Activated CD8-positive, alpha-beta T cell treated with anti-CD3 and anti-CD28 coated beads, Interleukin-2, amount 10 ng/mL, durations not matched to agents 7 days and 5 days (primary cell): ENCODE data around the gene SLC26A4. TPM values are rescaled to one million over a fixed set of nuclear protein-coding genes. Genes with fewer than 3 reads are reported as not detected.

Experiments used
- ATAC-seq: fragments of 150-1000 bp; cut with Tn5 transposase; one replicate; pipeline ENCODE4 v1.10.0; 2021; ENCODE audit warnings: moderate library complexity
- CTCF ChIA-PET: fragments of 350-600 bp; sonication (Branson Sonifier 250); formaldehyde crosslinking; loops from one replicate; lab custom pipeline; 2021; ENCODE audit warnings: antibody characterized with exemption; lab: Charles Lee
- POLR2A ChIA-PET: fragments of 350-600 bp; sonication (Branson Sonifier 250); formaldehyde crosslinking; loops from one replicate; lab custom pipeline; 2021; ENCODE audit warnings: antibody characterized with exemption; lab: Charles Lee
- DNase-seq: peaks from one replicate; pipeline ENCODE4 v3.0.0-alpha.2; 2020
- H3K27ac Mint-ChIP-seq: one replicate; pipeline ENCODE4 v1.8.0; 2021; ENCODE audit warnings: mild to moderate bottlenecking, mixed read lengths
- H3K27me3 Mint-ChIP-seq: one replicate; pipeline ENCODE4 v1.8.0; 2021; ENCODE audit warnings: low read depth, mixed read lengths
- H3K36me3 Mint-ChIP-seq: one replicate; pipeline ENCODE4 v1.8.0; 2021; ENCODE audit warnings: low read depth, mixed read lengths
- H3K4me1 Mint-ChIP-seq: one replicate; pipeline ENCODE4 v1.8.0; 2021; ENCODE audit warnings: low read depth, mixed read lengths
- H3K4me3 Mint-ChIP-seq: one replicate; pipeline ENCODE4 v1.8.0; 2021; ENCODE audit warnings: mild to moderate bottlenecking, mixed read lengths
- H3K9me3 Mint-ChIP-seq: one replicate; pipeline ENCODE4 v1.8.0; 2022; ENCODE audit warnings: mixed read lengths; ENCODE audit not compliant: insufficient read depth
- total RNA-seq, 2 experiments: library from RNA; stranded (reverse); gene quantifications; one replicate each; pipeline ENCODE4 v1.2.3, GENCODE V29; 2021

SLC26A4 gene
- total RNA-seq, 2 experiments from 2014 or later, result 0.94 to 1.1 TPM

GRCh38 chr7:107686816-107687387, 26.3 kb downstream of the SLC26A4 start:
- DNase-seq (no peak), ATAC-seq (no peak)
- Mint-ChIP-seq H3K9me3 (no peaks in the 10 kb centered on the region), H3K4me3 (no peak overlapping the region), H3K36me3 (no peaks in the 10 kb centered on the region), H3K27me3 (no peaks in the 10 kb centered on the region), H3K4me1 (peaks cover 5% of the 10 kb centered on the region), H3K27ac (no peak overlapping the region)
- CTCF ChIA-PET, result no interaction called here
- POLR2A ChIA-PET, result no interaction called here

DNA sequence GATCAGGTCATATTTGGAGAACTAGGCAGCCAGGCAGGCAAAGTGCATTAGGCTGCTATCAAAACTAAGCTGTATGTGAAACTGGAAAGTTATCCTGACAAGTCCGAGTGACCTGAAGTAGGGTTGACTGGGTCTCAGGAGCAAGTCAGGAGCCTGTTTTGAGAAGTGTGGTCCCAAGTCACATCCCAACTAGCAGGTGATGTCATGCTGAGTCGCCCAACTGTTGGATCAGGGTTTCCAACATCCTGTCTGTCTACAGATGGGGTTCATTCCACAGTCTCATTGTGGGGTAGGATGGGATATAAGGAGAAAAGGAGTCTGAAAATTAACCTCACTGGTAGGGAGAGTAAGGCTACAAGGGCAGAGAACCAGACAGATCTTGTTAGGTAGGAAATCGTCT, 27.0 kb downstream of the SLC26A4 start:
- CTCF ChIA-PET, result no interaction called here
- Mint-ChIP-seq H3K36me3 (no peaks in the 10 kb centered on the region), H3K27ac (no peak overlapping the region)

DNA sequence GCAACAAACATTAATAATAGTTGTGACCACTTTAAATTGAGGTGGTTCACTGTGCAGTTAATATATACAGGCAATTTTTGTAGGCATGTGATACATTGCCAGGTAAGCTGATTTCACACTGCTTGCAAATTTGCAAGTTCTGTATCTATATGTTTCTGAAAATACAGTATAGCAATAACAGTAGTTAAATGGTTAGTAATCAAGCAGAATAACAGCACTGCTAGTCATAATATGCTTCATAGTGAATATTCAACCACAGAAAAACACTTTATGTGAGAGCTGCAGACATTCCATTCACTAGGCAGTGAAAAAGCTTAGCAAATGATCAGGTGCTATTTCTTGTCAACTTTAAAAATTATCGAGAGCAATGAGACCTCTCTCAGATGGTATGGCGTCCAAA, 28.9 kb downstream of the SLC26A4 start:
- DNase-seq, result no peak
- H3K9me3 Mint-ChIP-seq, result no peaks in the 10 kb centered on the region
- CTCF ChIA-PET, result no interaction called here
- H3K27ac Mint-ChIP-seq, result no peak overlapping the region
- H3K4me3 Mint-ChIP-seq, result no peak overlapping the region
- H3K27me3 Mint-ChIP-seq, result peaks cover 6% of the 10 kb centered on the region
- H3K4me1 Mint-ChIP-seq, result peaks cover 5% of the 10 kb centered on the region
- no peaks in the 10 kb centered on the region for H3K36me3 Mint-ChIP-seq
- POLR2A ChIA-PET, result no interaction called here
- no peak for ATAC-seq

More for the DNA sequence above, 27.0 kb downstream of the SLC26A4 start:
- POLR2A ChIA-PET, result no interaction called here
- DNase-seq (no peak), ATAC-seq (no peak)
- H3K27me3 Mint-ChIP-seq, result peaks cover 1% of the 10 kb centered on the region
- H3K9me3 Mint-ChIP-seq, result no peaks in the 10 kb centered on the region
- no peak overlapping the region for H3K4me3 Mint-ChIP-seq
- H3K4me1 Mint-ChIP-seq, result peaks cover 5% of the 10 kb centered on the region

DNA sequence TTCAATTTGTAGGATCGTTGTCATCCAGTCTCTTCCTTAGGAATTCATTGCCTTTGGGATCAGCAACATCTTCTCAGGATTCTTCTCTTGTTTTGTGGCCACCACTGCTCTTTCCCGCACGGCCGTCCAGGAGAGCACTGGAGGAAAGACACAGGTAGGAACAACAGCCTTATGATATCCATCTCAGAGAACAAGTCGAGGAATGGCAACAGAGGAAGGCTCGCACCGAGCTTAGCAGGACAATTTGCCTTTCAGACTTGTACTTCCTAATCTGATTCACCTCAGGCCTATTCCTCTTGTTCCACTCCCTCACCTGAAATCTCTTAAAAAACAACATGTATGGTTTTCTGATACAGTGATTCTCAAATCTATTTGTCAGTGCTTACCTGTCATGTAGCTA, 29.5 kb downstream of the SLC26A4 start:
- ATAC-seq (no peak), DNase-seq (no peak)
- Mint-ChIP-seq H3K9me3 (no peaks in the 10 kb centered on the region), H3K4me3 (no peak overlapping the region), H3K27ac (no peak overlapping the region), H3K36me3 (no peaks in the 10 kb centered on the region), H3K27me3 (peaks cover 6% of the 10 kb centered on the region), H3K4me1 (peaks cover 5% of the 10 kb centered on the region)
- CTCF ChIA-PET, result no interaction called here
- POLR2A ChIA-PET, result no interaction called here

- ChIA-PET CTCF (no interaction called here), POLR2A (no interaction called here)
- no peaks in the 10 kb centered on the region for H3K36me3 Mint-ChIP-seq
- H3K4me1 Mint-ChIP-seq, result peaks cover 3% of the 10 kb centered on the region
- no peak for ATAC-seq
- H3K27me3 Mint-ChIP-seq, result peaks cover 6% of the 10 kb centered on the region
- no peak overlapping the region for H3K27ac Mint-ChIP-seq
- H3K9me3 Mint-ChIP-seq, result no peaks in the 10 kb centered on the region
- no peak for DNase-seq
- no peak overlapping the region for H3K4me3 Mint-ChIP-seq
Measured at GRCh38 chr7:107690611-107691010, 30.0 kb downstream of the SLC26A4 start.

DNA sequence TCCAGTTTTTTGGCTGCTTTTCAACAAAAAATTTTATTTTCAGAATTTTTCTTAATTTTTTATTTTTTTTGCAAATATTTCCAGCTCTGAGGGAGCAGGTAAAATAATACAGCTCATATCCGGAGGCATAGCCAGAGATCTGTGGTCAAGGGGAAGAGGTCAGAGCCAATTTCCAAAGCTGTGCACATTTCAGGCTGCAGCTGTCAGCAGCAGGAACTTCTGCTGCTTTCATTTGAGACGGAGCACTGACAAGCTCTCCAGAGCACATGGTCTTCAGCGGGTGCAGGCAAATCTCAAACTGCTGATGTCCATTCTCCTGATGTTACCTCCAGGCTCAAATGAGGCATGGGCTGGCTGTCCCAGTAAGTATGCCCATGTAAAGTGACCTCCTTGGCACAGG, 31.1 kb downstream of the SLC26A4 start:
- POLR2A ChIA-PET, result no interaction called here
- no peaks in the 10 kb centered on the region for H3K9me3 Mint-ChIP-seq
- H3K36me3 Mint-ChIP-seq, result no peaks in the 10 kb centered on the region

DNA sequence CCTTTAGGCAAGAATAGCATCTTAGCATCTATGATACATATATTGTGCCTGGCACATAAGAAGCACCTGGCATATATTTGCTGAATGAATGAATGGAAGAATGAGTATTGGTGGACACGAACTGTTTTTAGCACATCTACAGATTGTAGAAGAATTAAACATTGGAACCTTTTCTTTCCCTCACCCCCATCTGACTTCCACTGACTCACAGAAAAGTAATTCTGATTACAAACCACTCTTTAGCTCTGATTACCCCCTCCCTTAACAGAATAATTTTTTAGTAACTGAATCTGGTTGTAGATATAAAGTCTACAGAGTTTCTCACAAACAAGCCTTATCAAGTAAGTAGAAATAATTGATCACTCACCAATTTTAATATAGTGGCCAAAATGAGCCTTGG, 31.9 kb downstream of the SLC26A4 start:
- Mint-ChIP-seq H3K27me3 (peaks cover 6% of the 10 kb centered on the region), H3K4me3 (no peak overlapping the region), H3K9me3 (no peaks in the 10 kb centered on the region), H3K27ac (no peak overlapping the region), H3K4me1 (no peaks in the 10 kb centered on the region), H3K36me3 (no peaks in the 10 kb centered on the region)
- CTCF ChIA-PET, result no interaction called here
- no peak for ATAC-seq
- DNase-seq, result no peak
- POLR2A ChIA-PET, result no interaction called here

More for the DNA sequence above, 31.1 kb downstream of the SLC26A4 start:
- no peak overlapping the region for H3K4me3 Mint-ChIP-seq
- H3K27me3 Mint-ChIP-seq, result peaks cover 6% of the 10 kb centered on the region
- H3K27ac Mint-ChIP-seq, result no peak overlapping the region
- CTCF ChIA-PET, result no interaction called here
- DNase-seq (no peak), ATAC-seq (no peak)
- H3K4me1 Mint-ChIP-seq, result peaks cover 3% of the 10 kb centered on the region

DNA sequence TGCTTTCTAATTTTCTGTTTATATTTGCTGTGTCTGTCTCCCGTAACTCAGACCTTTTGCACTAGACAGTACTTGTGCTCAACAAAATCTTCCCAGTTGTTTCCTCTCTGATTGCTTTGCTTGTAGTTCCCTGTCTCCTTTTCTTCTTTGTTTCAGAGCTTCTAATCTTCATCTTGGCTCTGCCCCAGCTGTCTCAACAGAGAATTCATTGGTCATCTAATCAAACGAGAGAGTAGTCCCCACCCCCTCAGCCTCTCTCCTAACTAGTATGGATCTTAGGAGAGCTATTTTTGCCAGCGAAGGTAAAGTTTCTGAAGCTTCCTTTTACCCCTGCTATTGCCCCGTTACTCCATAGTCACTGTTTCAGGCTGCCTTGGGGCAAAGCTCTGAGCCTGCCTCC, 32.8 kb downstream of the SLC26A4 start:
- Mint-ChIP-seq H3K36me3 (no peaks in the 10 kb centered on the region), H3K4me1 (no peaks in the 10 kb centered on the region), H3K4me3 (no peak overlapping the region), H3K27ac (no peak overlapping the region), H3K27me3 (peaks cover 6% of the 10 kb centered on the region), H3K9me3 (no peaks in the 10 kb centered on the region)
- POLR2A ChIA-PET, result no interaction called here
- ATAC-seq (no peak), DNase-seq (no peak)
- CTCF ChIA-PET, result no interaction called here

GRCh38 chr7:107694386-107694785, 33.8 kb downstream of the SLC26A4 start:
- DNase-seq (no peak), ATAC-seq (no peak)
- Mint-ChIP-seq H3K36me3 (no peaks in the 10 kb centered on the region), H3K4me3 (no peak overlapping the region), H3K27me3 (peaks cover 6% of the 10 kb centered on the region), H3K27ac (no peak overlapping the region), H3K9me3 (no peaks in the 10 kb centered on the region), H3K4me1 (no peaks in the 10 kb centered on the region)
- POLR2A ChIA-PET, result interaction anchor here (0.5 kb wide), 1 partner anchor 400 kb away, joined by 3 read pairs; no protein-coding TSS in a partner anchor
- CTCF ChIA-PET, result no interaction called here

GRCh38 chr7:107696330-107696946, 35.8 kb downstream of the SLC26A4 start:
- no peaks in the 10 kb centered on the region for H3K9me3 Mint-ChIP-seq
- POLR2A ChIA-PET, result no interaction called here
- DNase-seq (no peak), ATAC-seq (no peak)
- H3K4me3 Mint-ChIP-seq, result no peak overlapping the region
- no peaks in the 10 kb centered on the region for H3K36me3 Mint-ChIP-seq
- H3K4me1 Mint-ChIP-seq, result no peaks in the 10 kb centered on the region
- CTCF ChIA-PET, result interaction anchor here (0.8 to 1.3 kb wide), 3 partner anchors 35 to 184 kb away, joined by 3 read pairs; no protein-coding TSS in a partner anchor
- no peak overlapping the region for H3K27ac Mint-ChIP-seq
- peaks cover 6% of the 10 kb centered on the region for H3K27me3 Mint-ChIP-seq

DNA sequence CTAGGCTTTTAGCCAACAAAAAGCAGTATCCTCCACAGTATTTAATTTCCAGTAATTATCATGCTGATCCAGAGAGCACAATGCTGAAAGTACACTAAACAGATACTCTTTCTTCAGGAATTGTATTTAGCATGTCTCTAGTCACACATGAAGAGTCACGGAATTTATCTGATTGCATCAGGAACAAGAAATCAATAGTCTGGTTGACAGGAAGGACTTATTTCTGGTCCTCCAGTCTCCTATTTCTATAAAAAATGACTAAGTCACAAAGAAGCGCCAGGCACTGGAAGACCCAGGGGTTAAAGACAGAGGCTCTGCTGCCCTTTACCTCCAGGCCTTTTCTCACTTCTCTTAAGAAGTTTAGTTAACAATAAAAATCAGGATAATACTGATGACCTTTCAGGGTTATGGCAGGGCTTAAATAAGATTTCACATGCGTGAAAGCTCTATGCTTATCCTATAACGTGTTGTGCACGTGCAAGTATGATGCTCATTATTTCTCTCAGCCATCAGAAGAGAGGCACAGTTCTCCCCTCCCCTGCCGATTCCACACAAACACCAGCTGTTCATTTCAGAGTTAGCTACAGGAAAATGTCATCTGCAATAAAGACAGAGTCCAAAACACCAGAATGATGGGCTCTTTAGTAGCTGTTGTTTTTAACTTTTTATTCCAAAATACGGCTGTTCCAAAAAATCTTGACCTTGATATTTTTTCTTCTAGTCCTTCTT, 36.9 kb downstream of the SLC26A4 start:
- no peak for ATAC-seq
- ChIA-PET CTCF (interaction anchor here (1.2 kb wide), 1 partner anchor 16 kb away, joined by 3 read pairs; no protein-coding TSS in a partner anchor), POLR2A (no interaction called here)
- Mint-ChIP-seq H3K4me3 (no peak overlapping the region), H3K27me3 (peaks cover 4% of the 10 kb centered on the region), H3K27ac (no peak overlapping the region), H3K9me3 (no peaks in the 10 kb centered on the region), H3K4me1 (no peaks in the 10 kb centered on the region), H3K36me3 (no peaks in the 10 kb centered on the region)
- DNase-seq, result no peak

DNA sequence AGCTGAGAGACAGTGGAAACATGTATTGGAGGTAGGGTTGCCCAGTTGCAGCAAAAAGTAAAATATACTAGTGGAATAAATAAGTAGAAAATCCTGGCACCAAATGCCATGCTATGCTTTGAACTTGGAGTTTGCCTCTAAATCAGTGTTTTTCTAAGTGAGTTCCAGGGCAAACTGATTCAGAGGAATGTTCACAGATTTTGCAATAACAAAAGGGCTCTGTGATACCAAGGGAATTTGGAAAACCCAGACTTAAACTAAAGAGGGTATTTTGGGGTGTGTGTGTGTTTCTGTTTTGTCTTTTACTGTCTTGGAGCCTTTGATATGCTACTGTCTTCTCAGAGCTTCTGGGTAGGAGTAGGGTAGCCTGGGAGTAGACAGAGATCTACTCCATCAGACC, 39.9 kb downstream of the SLC26A4 start:
- Mint-ChIP-seq H3K36me3 (no peaks in the 10 kb centered on the region), H3K4me3 (no peak overlapping the region), H3K9me3 (no peaks in the 10 kb centered on the region), H3K27me3 (no peaks in the 10 kb centered on the region), H3K27ac (no peak overlapping the region), H3K4me1 (peaks cover 8% of the 10 kb centered on the region)
- DNase-seq (no peak), ATAC-seq (no peak)
- ChIA-PET POLR2A (no interaction called here), CTCF (no interaction called here)
